ENCODE measurements around the gene CXCR6. TPM values are rescaled to one million over a fixed set of nuclear protein-coding genes. Genes with fewer than 3 reads are reported as not detected.

Gene CXCR6
- total RNA-seq, 1 donor from 2014 or later: not detected

- Histone ChIP-seq H4K20me1 (ENCODE audit: insufficient read depth, low read length) (no peaks in the 10 kb centered on the region), H3K9ac (ENCODE audit: low read length) (no peak overlapping the region), H3K79me2 (ENCODE audit: insufficient read depth, low read length) (no peaks in the 10 kb centered on the region), H3K4me1 (ENCODE audit: insufficient read depth, low read length) (no peaks in the 10 kb centered on the region), H3K9me3 (ENCODE audit: insufficient read depth, low read depth, low read length) (no peaks in the 10 kb centered on the region), H3K36me3 (ENCODE audit: insufficient read depth, low read length) (no peaks in the 10 kb centered on the region), H3K27me3 (ENCODE audit: insufficient read depth, low read length) (no peaks in the 10 kb centered on the region), H2AFZ (ENCODE audit: low read depth, low read length) (no peak overlapping the region), H3K4me3 (ENCODE audit: insufficient read depth, low read depth, low read length) (no peak overlapping the region), H3K27ac (ENCODE audit: low read depth, low read length) (no peak overlapping the region), H3K4me2 (ENCODE audit: low read length) (no peak overlapping the region)
- H3K27ac Mint-ChIP-seq (ENCODE audit: unreplicated experiment): no peak overlapping the region
- no peak overlapping the region for H3K4me3 Mint-ChIP-seq (ENCODE audit: unreplicated experiment)
- H3K9me3 Mint-ChIP-seq (ENCODE audit: unreplicated experiment): no peaks in the 10 kb centered on the region
- H3K27me3 Mint-ChIP-seq (ENCODE audit: low read depth, unreplicated experiment): no peaks in the 10 kb centered on the region
- peaks cover 35% of the 10 kb centered on the region for H3K36me3 Mint-ChIP-seq (ENCODE audit: low read depth, unreplicated experiment)
- H3K4me1 Mint-ChIP-seq (ENCODE audit: low read depth, unreplicated experiment): no peaks in the 10 kb centered on the region
- FAIRE-seq: no peak
- DNase-seq (ENCODE audit: low read depth): no peak
- no peak for TF ChIP-seq EZH2 (IDR thresholded peaks at IDR 0.05; ENCODE audit: insufficient read depth, low read length)
- TF ChIP-seq CTCF (IDR thresholded peaks at IDR 0.05; ENCODE audit: insufficient read depth, low read depth, low read length): no peak
Measured at GRCh38 chr3:45922039-45922326, 21.3 kb upstream of the CXCR6 start.

GRCh38 chr3:45922950-45923590 lies 20.2 kb upstream of the CXCR6 start:
- no peak for DNase-seq (ENCODE audit: low read depth)
- Mint-ChIP-seq H3K4me1 (ENCODE audit: low read depth, unreplicated experiment) (peaks cover 10% of the 10 kb centered on the region), H3K27me3 (ENCODE audit: low read depth, unreplicated experiment) (no peaks in the 10 kb centered on the region), H3K9me3 (ENCODE audit: unreplicated experiment) (no peaks in the 10 kb centered on the region), H3K27ac (ENCODE audit: unreplicated experiment) (no peak overlapping the region), H3K36me3 (ENCODE audit: low read depth, unreplicated experiment) (peaks cover 39% of the 10 kb centered on the region), H3K4me3 (ENCODE audit: unreplicated experiment) (no peak overlapping the region)
- FAIRE-seq: no peak
- Histone ChIP-seq H3K9me3 (ENCODE audit: insufficient read depth, low read depth, low read length) (no peaks in the 10 kb centered on the region), H3K27me3 (ENCODE audit: insufficient read depth, low read length) (no peaks in the 10 kb centered on the region), H4K20me1 (ENCODE audit: insufficient read depth, low read length) (no peaks in the 10 kb centered on the region), H3K4me1 (ENCODE audit: insufficient read depth, low read length) (peaks cover 8% of the 10 kb centered on the region), H3K4me2 (ENCODE audit: low read length) (no peak overlapping the region), H3K9ac (ENCODE audit: low read length) (no peak overlapping the region), H3K36me3 (ENCODE audit: insufficient read depth, low read length) (no peaks in the 10 kb centered on the region), H2AFZ (ENCODE audit: low read depth, low read length) (no peak overlapping the region), H3K79me2 (ENCODE audit: insufficient read depth, low read length) (no peaks in the 10 kb centered on the region), H3K27ac (ENCODE audit: low read depth, low read length) (no peak overlapping the region), H3K4me3 (ENCODE audit: insufficient read depth, low read depth, low read length) (no peak overlapping the region)
- no peak for TF ChIP-seq EZH2 (IDR thresholded peaks at IDR 0.05; ENCODE audit: insufficient read depth, low read length)
- no peak for TF ChIP-seq CTCF (IDR thresholded peaks at IDR 0.05; ENCODE audit: insufficient read depth, low read depth, low read length)

GRCh38 chr3:45923755-45924154 lies 19.5 kb upstream of the CXCR6 start:
- Histone ChIP-seq H3K36me3 (ENCODE audit: insufficient read depth, low read length) (no peaks in the 10 kb centered on the region), H3K9me3 (ENCODE audit: insufficient read depth, low read depth, low read length) (no peaks in the 10 kb centered on the region), H3K79me2 (ENCODE audit: insufficient read depth, low read length) (no peaks in the 10 kb centered on the region), H4K20me1 (ENCODE audit: insufficient read depth, low read length) (no peaks in the 10 kb centered on the region), H3K27ac (ENCODE audit: low read depth, low read length) (no peak overlapping the region), H3K4me3 (ENCODE audit: insufficient read depth, low read depth, low read length) (no peak overlapping the region), H3K4me1 (ENCODE audit: insufficient read depth, low read length) (peaks cover 13% of the 10 kb centered on the region), H2AFZ (ENCODE audit: low read depth, low read length) (no peak overlapping the region), H3K9ac (ENCODE audit: low read length) (no peak overlapping the region), H3K27me3 (ENCODE audit: insufficient read depth, low read length) (no peaks in the 10 kb centered on the region), H3K4me2 (ENCODE audit: low read length) (no peak overlapping the region)
- H3K27me3 Mint-ChIP-seq (ENCODE audit: low read depth, unreplicated experiment): no peaks in the 10 kb centered on the region
- DNase-seq (ENCODE audit: low read depth) (no peak), FAIRE-seq (no peak)
- H3K4me3 Mint-ChIP-seq (ENCODE audit: unreplicated experiment): no peak overlapping the region
- H3K9me3 Mint-ChIP-seq (ENCODE audit: unreplicated experiment): no peaks in the 10 kb centered on the region
- H3K36me3 Mint-ChIP-seq (ENCODE audit: low read depth, unreplicated experiment): peaks cover 35% of the 10 kb centered on the region
- TF ChIP-seq EZH2 (IDR thresholded peaks at IDR 0.05; ENCODE audit: insufficient read depth, low read length) (no peak), CTCF (IDR thresholded peaks at IDR 0.05; ENCODE audit: insufficient read depth, low read depth, low read length) (no peak)
- no peak overlapping the region for H3K27ac Mint-ChIP-seq (ENCODE audit: unreplicated experiment)
- peaks cover 10% of the 10 kb centered on the region for H3K4me1 Mint-ChIP-seq (ENCODE audit: low read depth, unreplicated experiment)
